Measurements from ENCODE around the gene MT1A. TPM values are rescaled to one million over a fixed set of nuclear protein-coding genes. Genes with fewer than 3 reads are reported as not detected.

Gene MT1A
- total RNA-seq, 1 donor from 2014 or later: not detected

- H3K4me3 Mint-ChIP-seq: no peak overlapping the region
- H3K27me3 Mint-ChIP-seq (ENCODE audit: low read depth): peaks cover 40% of the 10 kb centered on the region
- no peak for DNase-seq (ENCODE audit: low spot score in 2 of 2, unreplicated experiment in 2 of 2)
- H3K4me1 Mint-ChIP-seq: peaks cover 20% of the 10 kb centered on the region
- no peak for TF ChIP-seq CTCF (IDR thresholded peaks at IDR 0.05; ENCODE audit: unreplicated experiment)
- H3K36me3 Mint-ChIP-seq: peaks cover 3% of the 10 kb centered on the region
- no peak overlapping the region for H3K27ac Mint-ChIP-seq
- peaks cover 18% of the 10 kb centered on the region for H3K9me3 Mint-ChIP-seq
These were observed 50.3 kb downstream of the MT1A start for GRCh38 chr16:56688762-56689161.

GRCh38 chr16:56689171-56689570 lies 50.7 kb downstream of the MT1A start:
- no peak for DNase-seq (ENCODE audit: low spot score in 2 of 2, unreplicated experiment in 2 of 2)
- peaks cover 17% of the 10 kb centered on the region for H3K4me1 Mint-ChIP-seq
- peaks cover 36% of the 10 kb centered on the region for H3K27me3 Mint-ChIP-seq (ENCODE audit: low read depth)
- no peak overlapping the region for H3K4me3 Mint-ChIP-seq
- peaks cover 3% of the 10 kb centered on the region for H3K36me3 Mint-ChIP-seq
- no peak overlapping the region for H3K27ac Mint-ChIP-seq
- no peak for TF ChIP-seq CTCF (IDR thresholded peaks at IDR 0.05; ENCODE audit: unreplicated experiment)
- H3K9me3 Mint-ChIP-seq: peaks cover 18% of the 10 kb centered on the region

Other genes with a start within 250 kb of the MT1A start
- gene AMFR, start 213.1 kb upstream of the MT1A start, total RNA-seq: 54.6 to 60.0 TPM (median 58.1 TPM) in 3 replicates
- gene NUDT21, start 187.3 kb upstream of the MT1A start, total RNA-seq: 134 to 141 TPM (median 136 TPM) in 3 replicates
- 34.3 to 37.2 TPM (median 35.5 TPM) in 3 replicates for gene OGFOD1, start 187.1 kb upstream of the MT1A start, total RNA-seq
- gene BBS2, start 118.6 kb upstream of the MT1A start, total RNA-seq: 58.2 to 63.1 TPM (median 60.8 TPM) in 3 replicates
- not detected in 3 replicates for gene MT4, start 73.6 kb upstream of the MT1A start, total RNA-seq
- gene MT3, start 49.1 kb upstream of the MT1A start, total RNA-seq: not detected in 3 replicates
- 4.4 to 5.7 TPM (median 5.3 TPM) in 3 replicates for gene MT2A, start 30.1 kb upstream of the MT1A start, total RNA-seq
- 0.99 TPM in 1 of 3 replicates, not detected in the others for gene MT1E, start 12.9 kb upstream of the MT1A start, total RNA-seq
- gene MT1M, start 6.0 kb upstream of the MT1A start, total RNA-seq: not detected in 3 replicates
- not detected in 3 replicates for gene MT1B, start 13.2 kb downstream of the MT1A start, total RNA-seq
- gene MT1F, start 19.3 kb downstream of the MT1A start, total RNA-seq: 0.63 to 0.95 TPM (median 0.66 TPM) in 3 replicates
- not detected in 3 replicates for gene MT1G, start 29.4 kb downstream of the MT1A start, total RNA-seq
- gene MT1H, start 31.1 kb downstream of the MT1A start, total RNA-seq: not detected in 3 replicates
- gene MT1X, start 43.8 kb downstream of the MT1A start, total RNA-seq: 6.8 to 8.9 TPM (median 7.1 TPM) in 3 replicates
- 66.3 to 74.6 TPM (median 69.1 TPM) in 3 replicates for gene NUP93, start 91.5 kb downstream of the MT1A start, total RNA-seq
- gene SLC12A3, start 226.5 kb downstream of the MT1A start, total RNA-seq: not detected in 3 replicates